HG02943 (cell line): Measurements from ENCODE around the gene CNGB1.
A peak's percentile ranks its signal among the peaks of the same experiment; 100 is the strongest.

Source experiments
- ATAC-seq: cut with Tn5 transposase; IDR thresholded peaks from one replicate; pipeline ENCODE4 v1.9.1; 2021; ENCODE audit warnings: mild to moderate bottlenecking, low read depth, moderate library complexity; ENCODE audit not compliant: unreplicated experiment

Gene CNGB1

GRCh38 chr16:57997528-57998265 lies 26.8 kb upstream of the CNGB1 start:
- ATAC-seq: no peak

GRCh38 chr16:57997176-57997527 lies 26.2 kb upstream of the CNGB1 start:
- no peak for ATAC-seq

- ATAC-seq: no peak
Observed at GRCh38 chr16:57996406-57997175, 25.7 kb upstream of the CNGB1 start.

- no peak for ATAC-seq
Observed at GRCh38 chr16:57995721-57996405, 24.9 kb upstream of the CNGB1 start.

GRCh38 chr16:57994778-57995177 lies 23.9 kb upstream of the CNGB1 start:
- ATAC-seq: peak; percentile 50

GRCh38 chr16:57994361-57994760 lies 23.4 kb upstream of the CNGB1 start:
- no peak for ATAC-seq

GRCh38 chr16:57993897-57994296 lies 23.0 kb upstream of the CNGB1 start:
- ATAC-seq: no peak

GRCh38 chr16:57993438-57993837 lies 22.5 kb upstream of the CNGB1 start:
- ATAC-seq: no peak

- ATAC-seq: no peak
Observed at GRCh38 chr16:57992084-57992483, 21.2 kb upstream of the CNGB1 start.

- ATAC-seq: no peak
Observed at GRCh38 chr16:57991551-57992059, 20.7 kb upstream of the CNGB1 start.

GRCh38 chr16:57988929-57989328 lies 18.0 kb upstream of the CNGB1 start:
- ATAC-seq: no peak

GRCh38 chr16:57987441-57988177 lies 16.7 kb upstream of the CNGB1 start:
- ATAC-seq: no peak

GRCh38 chr16:57986196-57986595 lies 15.3 kb upstream of the CNGB1 start:
- ATAC-seq: no peak

- ATAC-seq: no peak
Observed at GRCh38 chr16:57985204-57986181, 14.6 kb upstream of the CNGB1 start.

- ATAC-seq: peak; percentile 78
Observed at GRCh38 chr16:57984443-57985203, 13.7 kb upstream of the CNGB1 start.

- ATAC-seq: no peak
Observed at GRCh38 chr16:57982385-57982784, 11.5 kb upstream of the CNGB1 start.

GRCh38 chr16:57981636-57982035 lies 10.7 kb upstream of the CNGB1 start:
- no peak for ATAC-seq

- ATAC-seq: no peak
Observed at GRCh38 chr16:57979006-57979585, 8.2 kb upstream of the CNGB1 start.
